OCI-LY1 (cell line): ENCODE data around the gene KRT20.

Experiments used
- CTCF ChIP-seq: fragments of 200-600 bp; sonication (generic), shearing (Covaris generic); IDR thresholded peaks from 2 replicates; pipeline ENCODE4 v1.5.1; 2017; ENCODE audit warnings: mild to moderate bottlenecking, antibody characterized with exemption, low read length, moderate library complexity, mixed read lengths
- EZH2 ChIP-seq: fragments of 200-600 bp; sonication (generic), shearing (Covaris generic); IDR thresholded peaks from 2 replicates; pipeline ENCODE4 v1.8.0; 2017; ENCODE audit warnings: borderline replicate concordance, mixed run types, mild to moderate bottlenecking, antibody characterized with exemption, low read length, moderate library complexity, mixed read lengths

GRCh38 chr17:40859536-40859935 lies 25.5 kb downstream of the KRT20 start:
- no peak for TF ChIP-seq CTCF
- TF ChIP-seq EZH2, result no peak
